ENCODE measurements around the gene IL10RB. TPM values are rescaled to one million over a fixed set of nuclear protein-coding genes. Genes with fewer than 3 reads are reported as not detected.

Gene IL10RB
- total and polyA plus RNA-seq, 9 donors: 18.1 to 31.7 (median 24.8) TPM

DNA sequence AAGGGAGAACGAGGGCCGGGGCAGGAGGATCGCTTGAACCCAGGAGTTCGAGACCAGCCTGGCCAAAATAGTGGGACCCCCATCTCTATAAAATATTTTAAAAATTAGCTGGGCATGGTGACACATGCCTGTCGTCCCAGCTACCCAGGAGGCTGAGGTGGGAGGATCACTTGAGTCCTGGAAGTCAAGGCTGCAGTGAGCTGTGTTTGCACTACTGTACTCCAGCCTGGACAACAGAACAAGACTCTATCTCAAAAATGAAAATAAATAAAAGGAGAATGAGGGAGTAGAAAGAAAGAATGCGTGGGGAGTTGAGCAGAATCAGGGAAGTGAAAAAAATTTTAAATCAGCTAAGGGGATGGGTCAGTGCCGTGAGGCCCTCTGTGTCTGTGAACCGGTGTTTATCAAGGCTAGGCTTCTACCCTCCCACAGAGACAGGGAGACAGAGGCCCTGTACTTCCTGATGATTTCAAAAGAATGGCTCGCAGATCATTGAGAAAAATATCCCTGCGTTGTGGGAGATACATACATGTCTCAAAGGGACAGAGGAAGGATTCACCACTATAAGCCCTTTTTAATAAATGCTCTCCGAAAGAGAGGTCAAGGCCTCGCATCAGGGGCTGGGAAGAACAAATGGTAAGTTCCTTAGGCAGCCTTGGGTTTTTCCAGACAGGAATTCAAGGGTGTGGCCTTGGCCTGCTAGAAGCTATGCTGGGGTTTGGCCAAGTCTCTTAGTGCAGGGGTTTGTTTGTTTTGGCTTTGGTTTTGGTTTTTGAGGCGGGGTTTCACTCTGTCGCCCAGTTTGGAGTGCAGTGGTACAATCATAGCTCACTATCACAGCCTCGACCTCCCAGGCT is 20.7 kb downstream of the IL10RB start:
- peak; percentile 51 to 74 (median 56) for DNase-seq
- Histone ChIP-seq H3K4me1 (ENCODE audit: insufficient read depth) (peaks cover 19% of the 10 kb centered on the region), H3K36me3 (no peaks in the 10 kb centered on the region), H3K4me3 (no peak overlapping the region), H3K27ac (peak overlapping the region in 1 of 2 donors; percentile 55), H3K9me3 (no peaks in the 10 kb centered on the region), H3K27me3 (no peaks in the 10 kb centered on the region)
- intact Hi-C loops (cut with DNase I): no loop called here
- TF ChIP-seq EP300 (IDR thresholded peaks at IDR 0.05) (no peak), POLR2A (IDR thresholded peaks at IDR 0.05) (no peak)
- TF ChIP-seq, protein P1, sequence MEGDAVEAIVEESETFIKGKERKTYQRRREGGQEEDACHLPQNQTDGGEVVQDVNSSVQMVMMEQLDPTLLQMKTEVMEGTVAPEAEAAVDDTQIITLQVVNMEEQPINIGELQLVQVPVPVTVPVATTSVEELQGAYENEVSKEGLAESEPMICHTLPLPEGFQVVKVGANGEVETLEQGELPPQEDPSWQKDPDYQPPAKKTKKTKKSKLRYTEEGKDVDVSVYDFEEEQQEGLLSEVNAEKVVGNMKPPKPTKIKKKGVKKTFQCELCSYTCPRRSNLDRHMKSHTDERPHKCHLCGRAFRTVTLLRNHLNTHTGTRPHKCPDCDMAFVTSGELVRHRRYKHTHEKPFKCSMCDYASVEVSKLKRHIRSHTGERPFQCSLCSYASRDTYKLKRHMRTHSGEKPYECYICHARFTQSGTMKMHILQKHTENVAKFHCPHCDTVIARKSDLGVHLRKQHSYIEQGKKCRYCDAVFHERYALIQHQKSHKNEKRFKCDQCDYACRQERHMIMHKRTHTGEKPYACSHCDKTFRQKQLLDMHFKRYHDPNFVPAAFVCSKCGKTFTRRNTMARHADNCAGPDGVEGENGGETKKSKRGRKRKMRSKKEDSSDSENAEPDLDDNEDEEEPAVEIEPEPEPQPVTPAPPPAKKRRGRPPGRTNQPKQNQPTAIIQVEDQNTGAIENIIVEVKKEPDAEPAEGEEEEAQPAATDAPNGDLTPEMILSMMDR (IDR thresholded peaks at IDR 0.05): no peak
- WGBS, 3 donors: 10 to 19% (median 16%) methylated on average over 15 of the region's 15 CpGs

DNA sequence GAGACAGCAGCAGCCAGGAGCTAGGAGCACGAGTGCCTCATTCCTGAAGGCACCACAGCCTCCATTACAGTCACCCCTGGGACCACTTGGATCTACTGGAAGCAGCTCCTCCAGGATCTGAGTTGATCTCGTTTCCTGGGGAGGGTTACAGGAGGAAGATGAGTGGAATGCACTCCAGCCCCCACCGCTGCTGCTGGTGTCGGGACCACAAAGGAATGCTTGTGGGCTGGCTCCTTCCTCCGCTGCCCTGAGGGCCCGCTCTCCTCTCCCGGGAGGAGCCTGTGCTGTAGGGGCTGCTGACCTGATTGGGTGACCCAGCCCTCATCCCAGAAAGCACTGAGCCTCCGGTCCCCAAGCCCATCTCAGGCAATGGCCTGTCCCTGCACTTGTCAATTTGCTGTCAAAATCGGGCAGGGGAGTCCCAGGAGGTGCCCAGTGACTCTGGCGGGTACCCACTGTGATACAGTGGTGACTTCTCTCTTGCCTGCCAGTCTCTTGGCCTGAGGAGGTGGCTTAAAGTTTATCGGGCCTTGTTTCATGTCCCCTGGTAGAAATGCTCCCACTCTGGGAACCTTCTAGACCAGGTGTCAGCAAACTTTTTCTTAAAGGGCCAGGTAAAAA is 23.1 kb downstream of the IL10RB start:
- intact Hi-C loops (cut with DNase I): no loop called here
- no peaks in the 10 kb centered on the region for H3K36me3 ChIP-seq

DNA sequence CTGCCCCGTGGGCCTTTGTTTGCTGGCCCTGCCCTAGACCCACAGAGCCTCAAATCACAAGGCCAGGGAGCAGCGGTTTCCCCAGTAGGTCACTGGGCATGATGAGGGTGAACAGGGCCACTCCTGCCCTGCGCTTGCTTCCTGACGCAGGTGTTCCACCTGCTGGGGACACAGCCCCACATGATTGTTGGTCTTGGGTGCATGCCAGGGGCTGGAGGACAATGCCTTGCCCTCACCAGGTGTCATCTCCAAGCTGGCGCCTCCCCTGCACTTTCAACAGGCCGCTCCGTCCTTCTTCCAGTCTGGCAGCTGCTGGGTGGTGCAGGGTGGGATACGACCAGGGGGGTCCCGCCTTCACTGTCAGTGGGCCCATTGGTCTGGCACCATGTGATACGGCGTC is 24.3 kb downstream of the IL10RB start:
- peaks cover 19% of the 10 kb centered on the region for H3K4me1 ChIP-seq (ENCODE audit: insufficient read depth)
- no peak overlapping the region for H3K27ac ChIP-seq
- no peaks in the 10 kb centered on the region for H3K27me3 ChIP-seq
- WGBS, 3 donors: 95 to 96% (median 95%) methylated on average over 11 of the region's 11 CpGs
- DNase-seq: peak in 2 of 5 donors; percentile 32 to 37
- no peak overlapping the region for H3K4me3 ChIP-seq
- intact Hi-C loops (cut with DNase I): no loop called here
- H3K36me3 ChIP-seq: no peaks in the 10 kb centered on the region
- no peaks in the 10 kb centered on the region for H3K9me3 ChIP-seq
- TF ChIP-seq POLR2A (IDR thresholded peaks at IDR 0.05): no peak
- TF ChIP-seq, protein P1 (IDR thresholded peaks at IDR 0.05): no peak
- no peak for TF ChIP-seq EP300 (IDR thresholded peaks at IDR 0.05)

More for the DNA sequence above, 23.1 kb downstream of the IL10RB start:
- Histone ChIP-seq H3K9me3 (no peaks in the 10 kb centered on the region), H3K4me1 (ENCODE audit: insufficient read depth) (peaks cover 19% of the 10 kb centered on the region), H3K27ac (no peak overlapping the region), H3K4me3 (no peak overlapping the region), H3K27me3 (no peaks in the 10 kb centered on the region)
- 35 to 66% (median 37%) methylated on average over 9 to 11 of the region's 11 CpGs for WGBS, 3 donors
- no peak for DNase-seq
- no peak for TF ChIP-seq POLR2A (IDR thresholded peaks at IDR 0.05)
- TF ChIP-seq EP300 (IDR thresholded peaks at IDR 0.05): no peak
- TF ChIP-seq, protein P1 (IDR thresholded peaks at IDR 0.05): no peak

DNA sequence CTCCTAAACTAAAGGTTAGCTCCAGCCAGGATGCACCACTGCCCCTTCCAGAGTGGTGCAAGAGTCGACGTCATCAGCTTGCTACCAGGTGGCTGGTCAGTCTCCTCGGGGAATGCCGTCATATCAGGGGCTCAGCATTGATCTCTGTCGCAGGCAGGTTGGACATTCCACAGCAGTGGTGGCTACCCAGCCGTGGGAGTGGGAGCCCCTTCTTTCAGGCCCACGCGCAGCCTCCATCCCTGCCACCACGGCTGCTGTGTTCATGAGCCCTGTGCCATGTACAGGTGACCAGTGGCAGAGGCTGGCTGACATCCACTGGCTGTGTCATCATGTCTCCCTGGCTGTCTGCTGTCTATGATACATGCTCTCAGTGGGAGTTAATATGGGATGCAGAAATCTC is 25.5 kb downstream of the IL10RB start:
- DNase-seq: no peak
- no peaks in the 10 kb centered on the region for H3K36me3 ChIP-seq

More for the DNA sequence above, 25.5 kb downstream of the IL10RB start:
- TF ChIP-seq, protein P1 (IDR thresholded peaks at IDR 0.05): no peak
- TF ChIP-seq POLR2A (IDR thresholded peaks at IDR 0.05) (no peak), EP300 (IDR thresholded peaks at IDR 0.05) (no peak)
- intact Hi-C loops (cut with DNase I): no loop called here
- H3K4me3 ChIP-seq: no peak overlapping the region
- WGBS, 3 donors: 89 to 93% (median 90%) methylated on average over 9 of the region's 9 CpGs
- H3K27me3 ChIP-seq: no peaks in the 10 kb centered on the region
- no peak overlapping the region for H3K27ac ChIP-seq
- no peaks in the 10 kb centered on the region for H3K9me3 ChIP-seq
- H3K4me1 ChIP-seq (ENCODE audit: insufficient read depth): peaks cover 11% of the 10 kb centered on the region

All from ovary (tissue), 9 donors.